Panc1 (cell line): ENCODE data around the gene ZFAND3.

Experiments
- POLR2AphosphoS5 ChIP-seq: IDR thresholded peaks from 2 replicates; pipeline ENCODE4 v1.6.1; 2012; ENCODE audit warnings: mild to moderate bottlenecking, low read depth, low read length, moderate library complexity
- TCF7L2 ChIP-seq: IDR thresholded peaks from 2 replicates; pipeline ENCODE4 v1.6.1; 2011; ENCODE audit warnings: mild to moderate bottlenecking, low read depth, low read length, inconsistent platforms
- TF ChIP-seq, protein P1 (sequence below): fragments of 450-650 bp; IDR thresholded peaks from 2 replicates; pipeline ENCODE4 v1.5.1; 2017; ENCODE audit warnings: mild to moderate bottlenecking
- TF ChIP-seq, protein P2 (sequence below), 2 experiments: IDR thresholded peaks; 2 replicates each; pipeline ENCODE4 v1.6.1; 2011 to 2012; ENCODE audit warnings: low read depth in 2 of 2, control low read depth in 1 of 2, low read length in 1 of 2, mild to moderate bottlenecking in 1 of 2, moderate library complexity in 1 of 2; ENCODE audit not compliant: insufficient read depth in 1 of 2

DNA sequence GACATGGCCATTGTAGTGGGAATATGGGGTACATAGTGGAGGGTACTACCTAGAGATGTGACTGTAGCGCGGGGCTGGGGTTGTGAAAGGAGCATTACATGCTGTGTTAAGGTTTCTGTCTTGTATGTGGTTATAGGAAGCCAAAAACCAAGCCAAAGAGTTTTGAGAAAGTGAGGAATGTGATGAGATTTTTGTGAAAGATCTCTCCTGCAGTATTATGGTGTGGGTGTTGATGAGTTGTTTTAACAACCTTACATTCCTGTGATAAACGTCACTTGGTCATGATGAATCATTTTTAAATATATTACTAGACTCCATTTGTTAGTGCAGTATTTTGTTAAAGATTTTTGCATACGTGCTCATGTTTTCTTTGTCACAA lies 48.9 kb downstream of the ZFAND3 start:
- TF ChIP-seq, protein P1, sequence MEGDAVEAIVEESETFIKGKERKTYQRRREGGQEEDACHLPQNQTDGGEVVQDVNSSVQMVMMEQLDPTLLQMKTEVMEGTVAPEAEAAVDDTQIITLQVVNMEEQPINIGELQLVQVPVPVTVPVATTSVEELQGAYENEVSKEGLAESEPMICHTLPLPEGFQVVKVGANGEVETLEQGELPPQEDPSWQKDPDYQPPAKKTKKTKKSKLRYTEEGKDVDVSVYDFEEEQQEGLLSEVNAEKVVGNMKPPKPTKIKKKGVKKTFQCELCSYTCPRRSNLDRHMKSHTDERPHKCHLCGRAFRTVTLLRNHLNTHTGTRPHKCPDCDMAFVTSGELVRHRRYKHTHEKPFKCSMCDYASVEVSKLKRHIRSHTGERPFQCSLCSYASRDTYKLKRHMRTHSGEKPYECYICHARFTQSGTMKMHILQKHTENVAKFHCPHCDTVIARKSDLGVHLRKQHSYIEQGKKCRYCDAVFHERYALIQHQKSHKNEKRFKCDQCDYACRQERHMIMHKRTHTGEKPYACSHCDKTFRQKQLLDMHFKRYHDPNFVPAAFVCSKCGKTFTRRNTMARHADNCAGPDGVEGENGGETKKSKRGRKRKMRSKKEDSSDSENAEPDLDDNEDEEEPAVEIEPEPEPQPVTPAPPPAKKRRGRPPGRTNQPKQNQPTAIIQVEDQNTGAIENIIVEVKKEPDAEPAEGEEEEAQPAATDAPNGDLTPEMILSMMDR: no peak
- TF ChIP-seq POLR2AphosphoS5 (no peak), TCF7L2 (no peak)
- TF ChIP-seq, protein P2, sequence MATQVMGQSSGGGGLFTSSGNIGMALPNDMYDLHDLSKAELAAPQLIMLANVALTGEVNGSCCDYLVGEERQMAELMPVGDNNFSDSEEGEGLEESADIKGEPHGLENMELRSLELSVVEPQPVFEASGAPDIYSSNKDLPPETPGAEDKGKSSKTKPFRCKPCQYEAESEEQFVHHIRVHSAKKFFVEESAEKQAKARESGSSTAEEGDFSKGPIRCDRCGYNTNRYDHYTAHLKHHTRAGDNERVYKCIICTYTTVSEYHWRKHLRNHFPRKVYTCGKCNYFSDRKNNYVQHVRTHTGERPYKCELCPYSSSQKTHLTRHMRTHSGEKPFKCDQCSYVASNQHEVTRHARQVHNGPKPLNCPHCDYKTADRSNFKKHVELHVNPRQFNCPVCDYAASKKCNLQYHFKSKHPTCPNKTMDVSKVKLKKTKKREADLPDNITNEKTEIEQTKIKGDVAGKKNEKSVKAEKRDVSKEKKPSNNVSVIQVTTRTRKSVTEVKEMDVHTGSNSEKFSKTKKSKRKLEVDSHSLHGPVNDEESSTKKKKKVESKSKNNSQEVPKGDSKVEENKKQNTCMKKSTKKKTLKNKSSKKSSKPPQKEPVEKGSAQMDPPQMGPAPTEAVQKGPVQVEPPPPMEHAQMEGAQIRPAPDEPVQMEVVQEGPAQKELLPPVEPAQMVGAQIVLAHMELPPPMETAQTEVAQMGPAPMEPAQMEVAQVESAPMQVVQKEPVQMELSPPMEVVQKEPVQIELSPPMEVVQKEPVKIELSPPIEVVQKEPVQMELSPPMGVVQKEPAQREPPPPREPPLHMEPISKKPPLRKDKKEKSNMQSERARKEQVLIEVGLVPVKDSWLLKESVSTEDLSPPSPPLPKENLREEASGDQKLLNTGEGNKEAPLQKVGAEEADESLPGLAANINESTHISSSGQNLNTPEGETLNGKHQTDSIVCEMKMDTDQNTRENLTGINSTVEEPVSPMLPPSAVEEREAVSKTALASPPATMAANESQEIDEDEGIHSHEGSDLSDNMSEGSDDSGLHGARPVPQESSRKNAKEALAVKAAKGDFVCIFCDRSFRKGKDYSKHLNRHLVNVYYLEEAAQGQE (IDR thresholded peaks at IDR 0.05; ENCODE audit: insufficient read depth in 1 of 2, low read depth in 2 of 2, low read length in 1 of 2): no peak
